HEK293 (cell line): ENCODE data around the gene MMP27.

ENCODE experiments used
- CTCF ChIA-PET: fragments of 350-600 bp; formaldehyde crosslinking; extraction: SDS; loops from one replicate; lab custom pipeline; 2021; ENCODE audit warnings: antibody characterized with exemption; lab: Yijun Ruan, JAX
- POLR2A ChIA-PET: fragments of 300-600 bp; formaldehyde crosslinking; extraction: SDS; loops from one replicate; lab custom pipeline; 2020; ENCODE audit warnings: antibody characterized with exemption, inconsistent platforms; lab: Yijun Ruan, JAX
- H3K27ac ChIP-seq: fragments of 200-500 bp; sonication (Bioruptor generic); 2 replicates; pipeline ENCODE4 v1.5.1; 2014; ENCODE audit warnings: low read depth, low read length, control low read depth, inconsistent platforms; ENCODE audit errors: extremely low read depth
- H3K36me3 ChIP-seq, 2 experiments: fragments of 200-500 bp in 1 of 2; sonication (Bioruptor generic) in 1 of 2; 1 replicate in 1 of 2; 2 replicates in 1 of 2; pipeline ENCODE4 v1.5.1; 2014 to 2017; ENCODE audit warnings: inconsistent platforms in 2 of 2, low read length in 2 of 2; ENCODE audit not compliant: control insufficient read depth in 2 of 2, insufficient read depth in 1 of 2
- H3K4me1 ChIP-seq: fragments of 200-500 bp; sonication (Bioruptor generic); 2 replicates; pipeline ENCODE4 v1.5.1; 2014; ENCODE audit warnings: mild to moderate bottlenecking, low read length, inconsistent platforms; ENCODE audit not compliant: control insufficient read depth, insufficient read depth
- H3K4me3 ChIP-seq: 2 replicates; pipeline ENCODE4 v1.5.1; 2011; ENCODE audit warnings: low read depth, mild to moderate bottlenecking, control low read depth, low read length, moderate library complexity
- H3K9me3 ChIP-seq: fragments of 200-500 bp; sonication (Bioruptor generic); 2 replicates; pipeline ENCODE4 v1.5.1; 2014; ENCODE audit warnings: low read depth, low read length, inconsistent platforms; ENCODE audit not compliant: control insufficient read depth, insufficient read depth
- EGR2 ChIP-seq: fragments of 450-650 bp; formaldehyde crosslinking; IDR thresholded peaks from 2 replicates; pipeline ENCODE4 v1.5.1; 2016; ENCODE audit warnings: low read depth, missing biosample characterization, missing genetic modification characterization
- GLI4 ChIP-seq: fragments of 450-650 bp; formaldehyde crosslinking; IDR thresholded peaks from 2 replicates; pipeline ENCODE4 v1.5.1; 2016; ENCODE audit warnings: missing biosample characterization, missing genetic modification characterization
- MZF1 ChIP-seq: fragments of 450-650 bp; formaldehyde crosslinking; IDR thresholded peaks from 2 replicates; pipeline ENCODE4 v1.5.1; 2017; ENCODE audit warnings: missing biosample characterization, missing genetic modification characterization, borderline replicate concordance
- PRDM1 ChIP-seq: fragments of 450-650 bp; formaldehyde crosslinking; IDR thresholded peaks from 2 replicates; pipeline ENCODE4; 2016; ENCODE audit warnings: missing biosample characterization, missing genetic modification characterization
- SCRT2 ChIP-seq: fragments of 450-650 bp; formaldehyde crosslinking; IDR thresholded peaks from 2 replicates; pipeline ENCODE4 v1.5.1; 2016; ENCODE audit warnings: missing biosample characterization, missing genetic modification characterization
- WT1 ChIP-seq: fragments of 450-650 bp; formaldehyde crosslinking; IDR thresholded peaks from 2 replicates; pipeline ENCODE4 v1.5.1; 2016; ENCODE audit warnings: missing biosample characterization, missing genetic modification characterization
- ZBTB8A ChIP-seq: fragments of 450-650 bp; formaldehyde crosslinking; IDR thresholded peaks from 2 replicates; pipeline ENCODE4 v1.5.1; 2016; ENCODE audit warnings: missing biosample characterization, missing genetic modification characterization
- ZNF10 ChIP-seq: fragments of 450-650 bp; formaldehyde crosslinking; IDR thresholded peaks from 2 replicates; pipeline ENCODE4 v1.5.1; 2017; ENCODE audit warnings: missing biosample characterization, missing genetic modification characterization
- ZNF211 ChIP-seq: fragments of 450-650 bp; formaldehyde crosslinking; IDR thresholded peaks from 2 replicates; pipeline ENCODE4 v1.5.1; 2016; ENCODE audit warnings: low read depth, missing biosample characterization, missing genetic modification characterization
- ZNF239 ChIP-seq: fragments of 450-650 bp; formaldehyde crosslinking; IDR thresholded peaks from 2 replicates; pipeline ENCODE4 v1.5.1; 2016; ENCODE audit warnings: missing biosample characterization, missing genetic modification characterization
- ZNF274 ChIP-seq, 2 experiments: fragments of 200-500 bp in 1 of 2; fragments of 450-650 bp in 1 of 2; sonication (Bioruptor generic) in 1 of 2; formaldehyde crosslinking in 1 of 2; IDR thresholded peaks; 2 replicates each; pipeline versions ENCODE4 v1.5.1 to v1.6.1; 2014 to 2016; ENCODE audit warnings: borderline replicate concordance in 1 of 2, inconsistent platforms in 1 of 2, low read length in 1 of 2, missing biosample characterization in 1 of 2, missing genetic modification characterization in 1 of 2
- ZNF561 ChIP-seq: fragments of 450-650 bp; IDR thresholded peaks from 2 replicates; pipeline ENCODE4 v1.5.1; 2018; ENCODE audit warnings: missing biosample characterization, missing genetic modification characterization, borderline replicate concordance
- ZNF585B ChIP-seq: fragments of 450-650 bp; formaldehyde crosslinking; IDR thresholded peaks from 2 replicates; pipeline ENCODE4 v1.5.1; 2016; ENCODE audit warnings: missing biosample characterization, missing genetic modification characterization
- ZNF654 ChIP-seq: fragments of 450-650 bp; formaldehyde crosslinking; IDR thresholded peaks from 2 replicates; pipeline ENCODE4 v1.5.1; 2016; ENCODE audit warnings: low read depth, missing biosample characterization, missing genetic modification characterization
- ZNF777 ChIP-seq: fragments of 450-650 bp; formaldehyde crosslinking; IDR thresholded peaks from 2 replicates; pipeline ENCODE4 v1.5.1; 2017; ENCODE audit warnings: missing biosample characterization, missing genetic modification characterization, borderline replicate concordance
- TF ChIP-seq, protein P1 (sequence below): fragments of 450-650 bp; formaldehyde crosslinking; IDR thresholded peaks from 2 replicates; pipeline ENCODE4 v1.5.1; 2016; ENCODE audit warnings: missing biosample characterization, missing genetic modification characterization
- TF ChIP-seq, protein P2 (sequence below): fragments of 450-650 bp; formaldehyde crosslinking; IDR thresholded peaks from 2 replicates; pipeline ENCODE4 v1.5.1; 2016; ENCODE audit warnings: missing biosample characterization, missing genetic modification characterization
- TF ChIP-seq, protein P3 (sequence below): fragments of 450-650 bp; formaldehyde crosslinking; IDR thresholded peaks from 2 replicates; pipeline ENCODE4 v1.5.1; 2016; ENCODE audit warnings: missing biosample characterization, missing genetic modification characterization
- TF ChIP-seq, protein P4 (sequence below): fragments of 450-650 bp; formaldehyde crosslinking; IDR thresholded peaks from 2 replicates; pipeline ENCODE4 v1.5.1; 2016; ENCODE audit warnings: missing biosample characterization, missing genetic modification characterization
- TF ChIP-seq, protein P5 (sequence below): IDR thresholded peaks from 2 replicates; pipeline ENCODE4 v1.6.1; 2011; ENCODE audit warnings: mild to moderate bottlenecking, low read depth, low read length, borderline replicate concordance

The MMP27 gene

DNA sequence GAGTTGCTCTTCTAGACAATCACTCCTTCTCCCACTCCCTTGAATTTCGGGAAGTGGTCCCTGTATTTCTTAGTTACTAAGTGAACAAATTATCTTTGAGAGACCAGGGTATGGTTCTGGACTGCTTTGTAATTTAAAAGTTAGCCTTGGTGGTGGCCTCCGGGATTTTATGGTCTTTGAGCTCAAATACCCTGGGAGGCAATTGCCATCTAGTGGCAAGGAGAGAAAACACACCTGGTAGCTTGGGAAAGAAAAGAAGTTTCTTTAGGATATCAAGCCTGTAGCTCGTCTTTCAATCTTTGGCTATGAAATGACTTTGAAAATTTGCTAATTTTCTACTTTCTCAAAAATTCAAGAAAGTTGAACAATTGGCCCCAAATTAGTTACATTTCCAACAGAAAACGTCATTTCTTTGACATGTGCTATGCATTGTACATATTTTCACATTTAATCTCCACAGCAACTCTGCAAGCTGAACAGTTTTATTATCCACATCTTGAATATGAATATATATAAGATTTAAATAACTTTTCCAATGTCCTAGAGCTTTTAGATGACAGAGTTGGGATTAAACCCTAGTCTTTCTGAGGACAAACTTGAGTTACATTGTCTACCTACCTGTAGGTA lies 39.1 kb downstream of the MMP27 start:
- POLR2A ChIA-PET: interaction anchor here (0.5 kb wide), 1 partner anchor 152 kb away, joined by 3 read pairs; no protein-coding TSS in a partner anchor
- TF ChIP-seq EGR2 (tag by site-specific recombination) (no peak), ZNF561 (no peak), ZNF585B (tag by site-specific recombination) (no peak), ZNF654 (tag by site-specific recombination) (peak; percentile 71), ZNF239 (tag by site-specific recombination) (no peak), ZNF274 (IDR thresholded peaks at IDR 0.05; ENCODE audit: low read length) (no peak), ZNF274 (tag by site-specific recombination; IDR thresholded peaks at IDR 0.05; ENCODE audit: borderline replicate concordance) (no peak), WT1 (no peak), MZF1 (tag by site-specific recombination) (no peak), ZNF211 (tag by site-specific recombination) (no peak)
- TF ChIP-seq, protein P1, sequence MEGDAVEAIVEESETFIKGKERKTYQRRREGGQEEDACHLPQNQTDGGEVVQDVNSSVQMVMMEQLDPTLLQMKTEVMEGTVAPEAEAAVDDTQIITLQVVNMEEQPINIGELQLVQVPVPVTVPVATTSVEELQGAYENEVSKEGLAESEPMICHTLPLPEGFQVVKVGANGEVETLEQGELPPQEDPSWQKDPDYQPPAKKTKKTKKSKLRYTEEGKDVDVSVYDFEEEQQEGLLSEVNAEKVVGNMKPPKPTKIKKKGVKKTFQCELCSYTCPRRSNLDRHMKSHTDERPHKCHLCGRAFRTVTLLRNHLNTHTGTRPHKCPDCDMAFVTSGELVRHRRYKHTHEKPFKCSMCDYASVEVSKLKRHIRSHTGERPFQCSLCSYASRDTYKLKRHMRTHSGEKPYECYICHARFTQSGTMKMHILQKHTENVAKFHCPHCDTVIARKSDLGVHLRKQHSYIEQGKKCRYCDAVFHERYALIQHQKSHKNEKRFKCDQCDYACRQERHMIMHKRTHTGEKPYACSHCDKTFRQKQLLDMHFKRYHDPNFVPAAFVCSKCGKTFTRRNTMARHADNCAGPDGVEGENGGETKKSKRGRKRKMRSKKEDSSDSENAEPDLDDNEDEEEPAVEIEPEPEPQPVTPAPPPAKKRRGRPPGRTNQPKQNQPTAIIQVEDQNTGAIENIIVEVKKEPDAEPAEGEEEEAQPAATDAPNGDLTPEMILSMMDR (tag by site-specific recombination): peak; percentile 30; the same call in 1 of the 2 replicates
- TF ChIP-seq, protein P2, sequence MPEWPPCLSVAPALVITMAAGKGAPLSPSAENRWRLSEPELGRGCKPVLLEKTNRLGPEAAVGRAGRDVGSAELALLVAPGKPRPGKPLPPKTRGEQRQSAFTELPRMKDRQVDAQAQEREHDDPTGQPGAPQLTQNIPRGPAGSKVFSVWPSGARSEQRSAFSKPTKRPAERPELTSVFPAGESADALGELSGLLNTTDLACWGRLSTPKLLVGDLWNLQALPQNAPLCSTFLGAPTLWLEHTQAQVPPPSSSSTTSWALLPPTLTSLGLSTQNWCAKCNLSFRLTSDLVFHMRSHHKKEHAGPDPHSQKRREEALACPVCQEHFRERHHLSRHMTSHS (tag by site-specific recombination): no peak
- TF ChIP-seq, all 188 proteins: peak for 2
- no peak overlapping the region for H3K27ac ChIP-seq

DNA sequence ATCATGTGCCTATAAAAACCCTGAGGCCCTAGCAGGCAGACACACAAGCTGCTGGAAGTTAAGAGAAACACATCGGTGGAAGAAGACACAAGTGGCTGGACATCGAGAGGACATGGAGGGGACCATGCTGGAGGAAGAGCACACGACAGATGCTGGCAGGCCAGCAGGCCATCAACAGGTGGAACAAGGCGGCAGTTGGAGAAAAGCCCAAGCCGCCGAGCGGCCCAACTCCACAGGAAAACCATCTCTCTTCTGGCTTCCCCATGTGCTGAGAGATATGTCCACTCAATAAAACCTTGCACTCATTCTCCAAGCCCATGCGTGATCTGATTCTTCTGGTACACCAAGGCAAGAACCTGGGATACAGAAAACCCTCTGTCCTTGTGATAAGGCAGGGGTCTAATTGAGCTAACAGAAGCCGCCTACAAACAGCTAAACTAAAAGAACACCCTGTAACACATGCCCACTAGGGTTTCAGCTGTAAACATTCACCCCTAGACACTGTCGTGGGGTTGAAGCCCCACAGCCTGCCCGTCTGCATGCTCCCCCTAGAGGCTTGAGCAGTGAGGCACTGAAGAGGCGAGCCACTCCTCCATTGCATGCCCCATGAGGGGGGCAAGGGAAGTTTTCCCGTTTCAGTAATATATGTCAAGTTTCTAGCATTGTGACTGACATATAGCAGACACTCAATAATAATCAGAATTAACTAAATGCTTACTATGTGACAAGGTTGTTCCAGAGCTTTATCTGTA lies 41.4 kb downstream of the MMP27 start:
- no peak overlapping the region for H3K4me3 ChIP-seq
- no peaks in the 10 kb centered on the region for H3K36me3 ChIP-seq
- H3K4me1 ChIP-seq: no peaks in the 10 kb centered on the region
- H3K27ac ChIP-seq: no peak overlapping the region
- TF ChIP-seq SCRT2 (tag by site-specific recombination) (peak; percentile 58), ZBTB8A (tag by site-specific recombination) (no peak)
- CTCF ChIA-PET: interaction anchor here (0.6 to 4.1 kb wide), 6 partner anchors 10 to 375 kb away, joined by 3 to 43 read pairs (median 3); no protein-coding TSS in a partner anchor
- POLR2A ChIA-PET: no interaction called here
- H3K9me3 ChIP-seq: no peaks in the 10 kb centered on the region

More for the DNA sequence above, 39.1 kb downstream of the MMP27 start:
- Histone ChIP-seq H3K4me3 (no peak overlapping the region), H3K36me3 (no peaks in the 10 kb centered on the region), H3K4me1 (no peaks in the 10 kb centered on the region), H3K9me3 (no peaks in the 10 kb centered on the region)
- CTCF ChIA-PET: interaction anchor here (0.6 to 4.1 kb wide), 46 partner anchors 9 to 805 kb away, joined by 3 to 43 read pairs (median 4); no protein-coding TSS in a partner anchor

DNA sequence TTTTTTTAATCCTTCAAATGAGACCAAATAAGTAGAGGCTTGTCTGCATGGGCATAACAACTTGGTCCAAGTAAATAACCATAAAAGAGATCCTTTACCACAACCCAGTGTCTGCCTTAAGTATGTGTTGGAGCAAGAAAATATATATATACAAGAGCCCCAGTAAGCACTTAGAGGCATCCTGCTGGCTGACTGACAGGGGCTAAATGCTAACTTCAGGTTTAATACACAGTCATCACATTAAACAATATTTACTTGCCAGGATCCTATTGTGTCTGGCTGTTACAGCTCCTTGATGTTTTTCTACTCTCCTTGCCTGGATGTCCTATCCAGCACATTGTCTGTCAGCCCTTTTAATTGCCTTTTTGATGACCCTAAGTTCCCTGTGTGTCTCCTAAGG lies 43.0 kb downstream of the MMP27 start:
- ChIA-PET CTCF (no interaction called here), POLR2A (no interaction called here)
- Histone ChIP-seq H3K4me1 (no peaks in the 10 kb centered on the region), H3K9me3 (no peaks in the 10 kb centered on the region), H3K36me3 (no peaks in the 10 kb centered on the region), H3K27ac (no peak overlapping the region), H3K4me3 (no peak overlapping the region)
- TF ChIP-seq ZNF777 (tag by site-specific recombination) (no peak), GLI4 (tag by site-specific recombination) (no peak), PRDM1 (tag by site-specific recombination) (no peak), ZNF10 (tag by site-specific recombination) (no peak), MZF1 (tag by site-specific recombination) (no peak)
- TF ChIP-seq, protein P3, sequence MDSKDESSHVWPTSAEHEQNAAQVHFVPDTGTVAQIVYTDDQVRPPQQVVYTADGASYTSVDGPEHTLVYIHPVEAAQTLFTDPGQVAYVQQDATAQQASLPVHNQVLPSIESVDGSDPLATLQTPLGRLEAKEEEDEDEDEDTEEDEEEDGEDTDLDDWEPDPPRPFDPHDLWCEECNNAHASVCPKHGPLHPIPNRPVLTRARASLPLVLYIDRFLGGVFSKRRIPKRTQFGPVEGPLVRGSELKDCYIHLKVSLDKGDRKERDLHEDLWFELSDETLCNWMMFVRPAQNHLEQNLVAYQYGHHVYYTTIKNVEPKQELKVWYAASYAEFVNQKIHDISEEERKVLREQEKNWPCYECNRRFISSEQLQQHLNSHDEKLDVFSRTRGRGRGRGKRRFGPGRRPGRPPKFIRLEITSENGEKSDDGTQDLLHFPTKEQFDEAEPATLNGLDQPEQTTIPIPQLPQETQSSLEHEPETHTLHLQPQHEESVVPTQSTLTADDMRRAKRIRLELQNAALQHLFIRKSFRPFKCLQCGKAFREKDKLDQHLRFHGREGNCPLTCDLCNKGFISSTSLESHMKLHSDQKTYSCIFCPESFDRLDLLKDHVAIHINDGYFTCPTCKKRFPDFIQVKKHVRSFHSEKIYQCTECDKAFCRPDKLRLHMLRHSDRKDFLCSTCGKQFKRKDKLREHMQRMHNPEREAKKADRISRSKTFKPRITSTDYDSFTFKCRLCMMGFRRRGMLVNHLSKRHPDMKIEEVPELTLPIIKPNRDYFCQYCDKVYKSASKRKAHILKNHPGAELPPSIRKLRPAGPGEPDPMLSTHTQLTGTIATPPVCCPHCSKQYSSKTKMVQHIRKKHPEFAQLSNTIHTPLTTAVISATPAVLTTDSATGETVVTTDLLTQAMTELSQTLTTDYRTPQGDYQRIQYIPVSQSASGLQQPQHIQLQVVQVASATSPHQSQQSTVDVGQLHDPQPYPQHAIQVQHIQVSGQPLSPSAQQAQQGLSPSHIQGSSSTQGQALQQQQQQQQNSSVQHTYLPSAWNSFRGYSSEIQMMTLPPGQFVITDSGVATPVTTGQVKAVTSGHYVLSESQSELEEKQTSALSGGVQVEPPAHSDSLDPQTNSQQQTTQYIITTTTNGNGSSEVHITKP (tag by site-specific recombination): no peak
- TF ChIP-seq, protein P4, sequence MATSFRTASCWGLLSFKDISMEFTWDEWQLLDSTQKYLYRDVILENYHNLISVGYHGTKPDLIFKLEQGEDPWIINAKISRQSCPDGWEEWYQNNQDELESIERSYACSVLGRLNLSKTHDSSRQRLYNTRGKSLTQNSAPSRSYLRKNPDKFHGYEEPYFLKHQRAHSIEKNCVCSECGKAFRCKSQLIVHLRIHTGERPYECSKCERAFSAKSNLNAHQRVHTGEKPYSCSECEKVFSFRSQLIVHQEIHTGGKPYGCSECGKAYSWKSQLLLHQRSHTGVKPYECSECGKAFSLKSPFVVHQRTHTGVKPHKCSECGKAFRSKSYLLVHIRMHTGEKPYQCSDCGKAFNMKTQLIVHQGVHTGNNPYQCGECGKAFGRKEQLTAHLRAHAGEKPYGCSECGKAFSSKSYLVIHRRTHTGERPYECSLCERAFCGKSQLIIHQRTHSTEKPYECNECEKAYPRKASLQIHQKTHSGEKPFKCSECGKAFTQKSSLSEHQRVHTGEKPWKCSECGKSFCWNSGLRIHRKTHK: no peak
- TF ChIP-seq, protein P5, sequence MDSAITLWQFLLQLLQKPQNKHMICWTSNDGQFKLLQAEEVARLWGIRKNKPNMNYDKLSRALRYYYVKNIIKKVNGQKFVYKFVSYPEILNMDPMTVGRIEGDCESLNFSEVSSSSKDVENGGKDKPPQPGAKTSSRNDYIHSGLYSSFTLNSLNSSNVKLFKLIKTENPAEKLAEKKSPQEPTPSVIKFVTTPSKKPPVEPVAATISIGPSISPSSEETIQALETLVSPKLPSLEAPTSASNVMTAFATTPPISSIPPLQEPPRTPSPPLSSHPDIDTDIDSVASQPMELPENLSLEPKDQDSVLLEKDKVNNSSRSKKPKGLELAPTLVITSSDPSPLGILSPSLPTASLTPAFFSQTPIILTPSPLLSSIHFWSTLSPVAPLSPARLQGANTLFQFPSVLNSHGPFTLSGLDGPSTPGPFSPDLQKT: no peak
